ENCODE measurements around the gene C1orf122. TPM values are rescaled to one million over a fixed set of nuclear protein-coding genes. Genes with fewer than 3 reads are reported as not detected.

The C1orf122 gene
- total RNA-seq, 2 donors from 2014 or later, result 57.3 to 60.8 TPM

- no peaks in the 10 kb centered on the region for H3K9me3 Mint-ChIP-seq
- H3K27ac ChIP-seq (ENCODE audit: low read depth, low read length), result no peak overlapping the region
- no peak overlapping the region for H3K9ac ChIP-seq (ENCODE audit: extremely low read depth, low read length, poor library complexity, severe bottlenecking)
- peaks cover 44% of the 10 kb centered on the region for H3K36me3 ChIP-seq (ENCODE audit: control insufficient read depth, insufficient read depth, low read length)
- no peak overlapping the region for H3K27ac Mint-ChIP-seq
- TF ChIP-seq CTCF (conservative IDR thresholded peaks at IDR 0.05), result no peak
- no peaks in the 10 kb centered on the region for H3K27me3 ChIP-seq (ENCODE audit: control insufficient read depth, insufficient read depth, low read length, poor library complexity, severe bottlenecking)
- no peaks in the 10 kb centered on the region for H3K4me1 ChIP-seq (ENCODE audit: control insufficient read depth, insufficient read depth, low read length)
- no peaks in the 10 kb centered on the region for H3K27me3 Mint-ChIP-seq (ENCODE audit: insufficient read depth)
- H3K4me3 ChIP-seq (ENCODE audit: low read length), result no peak overlapping the region
- H3K36me3 Mint-ChIP-seq (ENCODE audit: low read depth), result peaks cover 50% of the 10 kb centered on the region
- DNase-seq, result no peak
- no peak overlapping the region for H3K4me3 Mint-ChIP-seq
- no peaks in the 10 kb centered on the region for H3K4me1 Mint-ChIP-seq
- WGBS, 2 experiments (ENCODE audit: insufficient coverage in 1 of 2, insufficient read length in 1 of 2), result 93 to 94% methylated on average over 5 to 9 of the region's 9 CpGs
- H3K9me3 ChIP-seq (ENCODE audit: control insufficient read depth, low read length), result no peaks in the 10 kb centered on the region
Measured at GRCh38 chr1:37822906-37823815, 15.6 kb downstream of the C1orf122 start.

GRCh38 chr1:37824001-37824400, 16.4 kb downstream of the C1orf122 start:
- Histone ChIP-seq H3K4me3 (ENCODE audit: low read length) (no peak overlapping the region), H3K27ac (ENCODE audit: low read depth, low read length) (no peak overlapping the region), H3K36me3 (ENCODE audit: control insufficient read depth, insufficient read depth, low read length) (peaks cover 49% of the 10 kb centered on the region), H3K27me3 (ENCODE audit: control insufficient read depth, insufficient read depth, low read length, poor library complexity, severe bottlenecking) (no peaks in the 10 kb centered on the region), H3K4me1 (ENCODE audit: control insufficient read depth, insufficient read depth, low read length) (no peaks in the 10 kb centered on the region), H3K9me3 (ENCODE audit: control insufficient read depth, low read length) (no peaks in the 10 kb centered on the region), H3K9ac (ENCODE audit: extremely low read depth, low read length, poor library complexity, severe bottlenecking) (no peak overlapping the region)
- no peak for DNase-seq
- H3K27me3 Mint-ChIP-seq (ENCODE audit: insufficient read depth), result no peaks in the 10 kb centered on the region
- H3K9me3 Mint-ChIP-seq, result no peaks in the 10 kb centered on the region
- WGBS, 2 experiments (ENCODE audit: insufficient coverage in 1 of 2, insufficient read length in 1 of 2), result 94% methylated on average over 2 of the region's 2 CpGs; no CpG with 5 or more reads in 1 of the 2 experiments
- no peak for TF ChIP-seq CTCF (conservative IDR thresholded peaks at IDR 0.05)
- H3K27ac Mint-ChIP-seq, result no peak overlapping the region
- H3K4me1 Mint-ChIP-seq, result no peaks in the 10 kb centered on the region
- no peak overlapping the region for H3K4me3 Mint-ChIP-seq
- H3K36me3 Mint-ChIP-seq (ENCODE audit: low read depth), result peaks cover 51% of the 10 kb centered on the region

- peaks cover 51% of the 10 kb centered on the region for H3K36me3 Mint-ChIP-seq (ENCODE audit: low read depth)
- Histone ChIP-seq H3K27ac (ENCODE audit: low read depth, low read length) (no peak overlapping the region), H3K9me3 (ENCODE audit: control insufficient read depth, low read length) (no peaks in the 10 kb centered on the region), H3K9ac (ENCODE audit: extremely low read depth, low read length, poor library complexity, severe bottlenecking) (no peak overlapping the region), H3K4me3 (ENCODE audit: low read length) (no peak overlapping the region), H3K36me3 (ENCODE audit: control insufficient read depth, insufficient read depth, low read length) (peaks cover 52% of the 10 kb centered on the region), H3K27me3 (ENCODE audit: control insufficient read depth, insufficient read depth, low read length, poor library complexity, severe bottlenecking) (no peaks in the 10 kb centered on the region), H3K4me1 (ENCODE audit: control insufficient read depth, insufficient read depth, low read length) (no peaks in the 10 kb centered on the region)
- no peaks in the 10 kb centered on the region for H3K4me1 Mint-ChIP-seq
- no peak overlapping the region for H3K27ac Mint-ChIP-seq
- TF ChIP-seq CTCF (conservative IDR thresholded peaks at IDR 0.05), result no peak
- no peak for DNase-seq
- H3K9me3 Mint-ChIP-seq, result no peaks in the 10 kb centered on the region
- no peak overlapping the region for H3K4me3 Mint-ChIP-seq
- WGBS, 2 experiments (ENCODE audit: insufficient coverage in 1 of 2, insufficient read length in 1 of 2), result 98 to 100% methylated on average over 2 of the region's 2 CpGs
- no peaks in the 10 kb centered on the region for H3K27me3 Mint-ChIP-seq (ENCODE audit: insufficient read depth)
Measured at GRCh38 chr1:37825506-37825905, 17.9 kb downstream of the C1orf122 start.
